KBM-7 (cell line): ENCODE measurements around the gene EIF4A3.

ENCODE experiments used
- DNase-seq: peaks from one replicate; pipeline ENCODE4 v3.0.0-alpha.2; 2015
- in situ Hi-C: fragments of 300-500 bp; cut with MboI; formaldehyde crosslinking; loops from 2 replicates; pipeline ENCODE4 v1.14.3; 2020; ENCODE audit warnings: low sequenced_read_pairs, low pct_unique_long_range_greater_than_20kb, mixed read lengths

Gene EIF4A3

DNA sequence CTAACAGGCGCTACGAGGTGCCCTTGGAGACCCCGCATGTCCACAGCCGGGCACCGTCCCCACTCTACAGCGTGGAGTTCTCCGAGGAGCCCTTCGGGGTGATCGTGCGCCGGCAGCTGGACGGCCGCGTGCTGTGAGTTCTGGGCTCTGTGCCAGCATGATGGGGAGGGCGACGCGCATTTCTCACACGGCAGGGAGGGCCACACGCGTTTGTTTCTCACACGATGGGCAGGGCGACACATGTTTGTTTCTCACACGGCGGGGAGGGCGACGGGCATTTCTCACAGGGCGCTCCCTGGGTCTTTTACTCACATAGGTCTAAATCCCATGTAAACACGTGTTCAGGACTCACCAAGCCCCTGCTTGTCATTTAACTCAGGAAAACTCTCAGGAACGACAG is 41.2 kb downstream of the EIF4A3 start:
- DNase-seq = no peak
- in situ Hi-C loops = no loop called here

DNA sequence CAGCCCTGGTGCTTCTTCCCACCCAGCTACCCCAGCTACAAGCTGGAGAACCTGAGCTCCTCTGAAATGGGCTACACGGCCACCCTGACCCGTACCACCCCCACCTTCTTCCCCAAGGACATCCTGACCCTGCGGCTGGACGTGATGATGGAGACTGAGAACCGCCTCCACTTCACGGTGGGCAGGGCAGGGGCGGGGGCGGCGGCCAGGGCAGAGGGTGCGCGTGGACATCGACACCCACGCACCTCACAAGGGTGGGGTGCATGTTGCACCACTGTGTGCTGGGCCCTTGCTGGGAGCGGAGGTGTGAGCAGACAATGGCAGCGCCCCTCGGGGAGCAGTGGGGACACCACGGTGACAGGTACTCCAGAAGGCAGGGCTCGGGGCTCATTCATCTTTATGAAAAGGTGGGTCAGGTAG is 42.0 kb downstream of the EIF4A3 start:
- in situ Hi-C loops = no loop called here
- DNase-seq = no peak

GRCh38 chr17:80104321-80104955 is 42.5 kb downstream of the EIF4A3 start:
- DNase-seq = no peak

GRCh38 chr17:80103449-80104085 is 43.4 kb downstream of the EIF4A3 start:
- no peak for DNase-seq
- in situ Hi-C loops = no loop called here

More at GRCh38 chr17:80104321-80104955, 42.5 kb downstream of the EIF4A3 start:
- in situ Hi-C loops = no loop called here

DNA sequence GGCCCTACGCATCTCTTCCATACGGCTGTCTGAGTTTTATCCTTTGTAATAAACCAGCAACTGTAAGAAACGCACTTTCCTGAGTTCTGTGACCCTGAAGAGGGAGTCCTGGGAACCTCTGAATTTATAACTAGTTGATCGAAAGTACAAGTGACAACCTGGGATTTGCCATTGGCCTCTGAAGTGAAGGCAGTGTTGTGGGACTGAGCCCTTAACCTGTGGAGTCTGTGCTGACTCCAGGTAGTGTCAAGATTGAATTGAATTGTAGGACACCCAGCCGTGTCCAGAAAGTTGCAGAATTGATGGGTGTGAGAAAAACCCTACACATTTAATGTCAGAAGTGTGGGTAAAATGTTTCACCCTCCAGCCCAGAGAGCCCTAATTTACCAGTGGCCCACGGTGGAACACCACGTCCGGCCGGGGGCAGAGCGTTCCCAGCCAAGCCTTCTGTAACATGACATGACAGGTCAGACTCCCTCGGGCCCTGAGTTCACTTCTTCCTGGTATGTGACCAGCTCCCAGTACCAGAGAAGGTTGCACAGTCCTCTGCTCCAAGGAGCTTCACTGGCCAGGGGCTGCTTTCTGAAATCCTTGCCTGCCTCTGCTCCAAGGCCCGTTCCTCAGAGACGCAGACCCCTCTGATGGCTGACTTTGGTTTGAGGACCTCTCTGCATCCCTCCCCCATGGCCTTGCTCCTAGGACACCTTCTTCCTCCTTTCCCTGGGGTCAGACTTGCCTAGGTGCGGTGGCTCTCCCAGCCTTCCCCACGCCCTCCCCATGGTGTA is 44.1 kb downstream of the EIF4A3 start:
- in situ Hi-C loops = no loop called here
- no peak for DNase-seq

DNA sequence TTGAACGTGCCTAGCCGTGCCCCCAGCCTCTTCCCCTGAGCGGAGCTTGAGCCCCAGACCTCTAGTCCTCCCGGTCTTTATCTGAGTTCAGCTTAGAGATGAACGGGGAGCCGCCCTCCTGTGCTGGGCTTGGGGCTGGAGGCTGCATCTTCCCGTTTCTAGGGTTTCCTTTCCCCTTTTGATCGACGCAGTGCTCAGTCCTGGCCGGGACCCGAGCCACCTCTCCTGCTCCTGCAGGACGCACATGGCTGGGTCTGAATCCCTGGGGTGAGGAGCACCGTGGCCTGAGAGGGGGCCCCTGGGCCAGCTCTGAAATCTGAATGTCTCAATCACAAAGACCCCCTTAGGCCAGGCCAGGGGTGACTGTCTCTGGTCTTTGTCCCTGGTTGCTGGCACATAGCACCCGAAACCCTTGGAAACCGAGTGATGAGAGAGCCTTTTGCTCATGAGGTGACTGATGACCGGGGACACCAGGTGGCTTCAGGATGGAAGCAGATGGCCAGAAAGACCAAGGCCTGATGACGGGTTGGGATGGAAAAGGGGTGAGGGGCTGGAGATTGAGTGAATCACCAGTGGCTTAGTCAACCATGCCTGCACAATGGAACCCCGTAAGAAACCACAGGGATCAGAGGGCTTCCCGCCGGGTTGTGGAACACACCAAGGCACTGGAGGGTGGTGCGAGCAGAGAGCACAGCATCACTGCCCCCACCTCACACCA is 44.8 kb downstream of the EIF4A3 start:
- DNase-seq = peak; percentile 48
- in situ Hi-C loops = no loop called here

- in situ Hi-C loops = no loop called here
- peak; percentile 85 for DNase-seq
These were observed 45.6 kb downstream of the EIF4A3 start, which contains the start of gene GAA for GRCh38 chr17:80101011-80101945. GAA (plus strand) TSS chr17:80101581; CDS start chr17:80104587, 3,006 bp downstream.

- DNase-seq = no peak
- in situ Hi-C loops = no loop called here
These were observed 46.9 kb downstream of the EIF4A3 start for GRCh38 chr17:80100035-80100323.

DNA sequence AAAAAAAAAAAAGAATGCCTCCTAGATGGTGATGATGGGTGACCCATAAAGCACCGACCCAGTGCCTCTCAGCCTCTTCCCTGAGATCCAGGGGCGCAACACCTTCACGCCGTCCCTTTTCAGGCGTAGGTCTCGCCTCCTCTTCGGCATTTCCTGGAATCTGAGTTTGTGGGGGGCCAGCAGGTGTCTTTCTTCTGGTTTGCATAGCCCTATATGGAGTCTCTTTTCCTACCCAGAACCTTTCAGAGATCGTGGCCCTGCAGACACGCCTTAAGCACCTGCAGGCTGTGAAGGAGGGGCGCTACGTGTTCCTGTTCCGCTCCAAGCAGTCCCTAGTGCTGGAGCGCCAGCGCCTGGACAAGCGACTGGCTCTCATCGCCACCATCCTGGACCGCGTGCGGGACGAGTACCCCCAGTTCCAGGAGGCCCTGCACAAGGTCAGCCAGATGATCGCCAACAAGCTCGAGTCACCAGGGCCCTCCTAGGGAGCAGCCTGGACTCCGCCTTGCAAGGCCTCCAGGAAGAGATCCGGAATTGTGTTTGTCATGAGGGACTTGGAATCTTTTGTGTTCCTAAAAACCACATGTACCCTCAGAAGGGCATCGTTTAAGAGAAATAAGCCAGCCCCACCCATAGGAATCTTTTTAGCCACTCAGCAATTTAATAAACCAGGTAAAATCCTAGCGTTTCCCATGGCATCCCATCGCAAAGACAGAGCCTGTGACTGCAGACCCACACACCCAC is 47.5 kb downstream of the EIF4A3 start:
- no peak for DNase-seq
- in situ Hi-C loops = no loop called here

DNA sequence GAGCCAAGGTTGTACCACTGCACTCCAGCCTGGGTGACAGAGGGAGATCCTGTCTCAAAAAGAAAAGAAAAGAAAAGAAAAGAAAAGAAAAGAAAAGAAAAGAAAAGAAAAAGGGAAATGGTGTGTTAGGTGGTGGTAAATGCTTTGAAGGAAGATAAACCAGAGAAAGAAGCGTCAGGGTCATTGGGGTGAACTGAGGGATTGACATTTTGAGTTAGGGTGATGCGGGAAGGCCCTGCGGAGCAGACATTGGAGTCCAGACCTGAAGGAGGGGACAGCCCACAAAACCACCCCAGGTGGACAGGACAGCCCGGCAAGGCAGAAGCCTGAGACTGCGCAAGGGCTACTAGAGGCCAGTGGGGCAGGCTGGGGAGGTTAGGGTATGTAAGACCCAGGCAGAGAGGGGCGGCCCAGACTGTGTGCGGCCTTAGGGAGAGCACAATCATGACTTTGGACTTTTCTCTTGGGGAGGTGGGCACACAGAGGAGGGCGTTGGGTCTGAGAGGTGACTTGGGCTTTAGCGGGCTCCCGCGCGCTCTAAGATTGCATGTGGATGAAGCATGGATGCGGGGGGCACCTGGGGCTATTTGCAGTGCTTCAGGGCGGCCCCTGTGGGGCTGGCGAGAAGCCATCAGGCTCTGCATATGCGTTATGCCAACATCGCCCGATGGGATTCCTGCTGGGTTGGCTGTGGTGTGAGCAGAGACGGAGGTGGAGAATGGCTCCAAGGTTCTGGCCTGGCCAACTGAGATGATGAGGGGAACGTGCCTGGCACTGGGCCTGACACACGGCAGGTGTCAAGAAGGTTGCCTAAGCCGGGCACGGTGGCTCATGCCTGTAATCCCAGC is 48.9 kb downstream of the EIF4A3 start:
- no peak for DNase-seq
- in situ Hi-C loops = no loop called here

DNA sequence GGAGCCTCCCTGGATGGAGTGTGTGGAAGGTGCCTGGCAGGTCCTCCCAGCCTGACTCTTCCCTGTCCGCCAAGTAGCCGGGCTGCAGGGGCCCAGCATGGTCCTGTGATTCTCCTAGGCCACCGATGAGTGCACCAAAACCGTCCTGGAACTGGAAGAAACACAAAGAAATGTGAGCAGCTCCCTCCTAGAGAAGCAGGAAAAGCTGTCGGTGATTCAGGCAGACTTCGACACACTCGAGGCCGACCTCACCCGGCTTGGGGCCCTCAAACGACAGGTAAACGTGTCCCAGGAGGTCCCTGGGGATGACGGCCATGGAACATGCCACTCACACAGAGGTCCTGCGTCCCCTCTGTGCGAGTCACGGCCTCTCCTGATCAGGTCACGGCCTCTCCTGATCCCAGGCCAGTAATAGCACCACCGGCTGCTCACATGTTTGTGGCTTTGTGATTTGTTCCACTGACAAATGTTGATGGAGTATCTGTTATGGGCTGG is 49.8 kb downstream of the EIF4A3 start:
- in situ Hi-C loops = no loop called here
- DNase-seq = no peak

- in situ Hi-C loops = no loop called here
- no peak for DNase-seq
These were observed 50.3 kb downstream of the EIF4A3 start for GRCh38 chr17:80096561-80097021.

DNA sequence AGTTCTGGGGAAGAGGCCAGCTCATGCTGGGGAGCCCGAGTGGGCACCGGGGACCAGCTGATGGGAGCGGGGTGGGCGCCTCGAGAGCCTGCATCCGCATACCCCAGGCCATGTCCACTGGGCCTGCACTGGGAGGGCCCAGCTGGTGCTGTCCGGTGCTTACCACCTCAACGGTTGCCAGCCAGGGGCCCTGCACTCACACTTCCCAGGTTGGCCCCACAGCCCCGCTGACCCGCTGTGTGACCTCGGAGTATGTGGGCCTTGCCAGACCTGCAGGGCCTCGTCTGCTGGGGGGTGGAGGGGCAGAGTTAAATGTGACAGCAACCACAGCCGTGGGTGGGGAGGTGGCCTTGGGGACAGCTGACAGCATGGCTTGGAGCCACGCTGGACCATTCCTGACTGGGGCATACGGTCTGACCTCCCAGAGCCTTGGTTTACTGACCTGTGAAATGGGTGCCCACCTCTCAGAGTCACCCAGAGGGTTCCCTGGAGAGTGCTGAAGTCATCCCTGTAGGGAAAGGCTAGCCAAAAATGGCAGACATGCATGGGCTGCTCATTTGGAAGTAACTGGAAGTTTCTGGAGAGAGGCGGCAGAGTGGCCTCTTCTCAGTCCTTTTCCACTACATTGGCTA is 51.0 kb downstream of the EIF4A3 start:
- no peak for DNase-seq
- in situ Hi-C loops = no loop called here

- no peak for DNase-seq
- in situ Hi-C loops = no loop called here
These were observed 51.7 kb downstream of the EIF4A3 start for GRCh38 chr17:80095038-80095843.

DNA sequence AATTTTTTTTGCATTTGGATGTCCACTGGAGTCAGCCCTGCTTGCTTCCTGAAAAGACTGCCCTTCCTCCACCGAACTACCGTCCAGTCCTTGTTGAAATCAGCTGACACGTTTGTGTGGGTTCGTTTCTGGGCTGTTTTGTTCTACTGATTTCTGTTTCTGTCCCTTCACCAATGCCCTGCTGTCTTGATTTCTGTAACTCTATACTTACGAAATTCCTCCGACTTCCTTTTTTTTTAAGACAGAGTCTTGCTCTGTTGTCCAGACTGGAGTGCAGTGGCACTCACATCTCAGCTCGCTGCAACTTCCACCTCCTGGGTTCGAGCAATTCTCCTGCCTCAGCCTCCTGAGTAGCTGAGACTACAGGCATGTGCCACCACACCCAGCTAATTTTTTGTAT is 54.0 kb downstream of the EIF4A3 start:
- peak; percentile 44 for DNase-seq
- in situ Hi-C loops = no loop called here

- no peak for DNase-seq
- in situ Hi-C loops = no loop called here
These were observed 55.6 kb downstream of the EIF4A3 start for GRCh38 chr17:80091376-80091775.
